ENCODE measurements around the gene TTC34.

Gene TTC34

DNA sequence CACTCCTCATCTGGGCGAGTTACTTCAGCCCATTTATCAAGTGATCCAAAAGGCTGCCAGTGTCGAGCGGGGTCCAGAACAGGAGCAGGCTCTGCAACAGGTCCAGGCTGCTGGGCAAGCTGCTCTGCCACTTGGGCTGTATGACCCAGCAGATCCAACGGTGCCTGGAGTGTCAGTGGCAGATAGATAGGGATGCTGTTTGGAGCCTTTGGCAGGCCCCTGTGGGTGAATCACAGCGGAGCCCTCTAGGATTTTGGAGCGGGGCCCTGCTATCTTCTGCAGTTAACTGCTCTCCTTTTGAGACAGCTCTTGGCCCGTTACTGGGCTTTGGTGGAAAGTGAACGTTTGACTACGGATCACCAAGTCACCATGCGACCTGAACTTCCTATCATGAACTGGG is 176.2 kb downstream of the TTC34 start:
- no peak for DNase-seq

DNA sequence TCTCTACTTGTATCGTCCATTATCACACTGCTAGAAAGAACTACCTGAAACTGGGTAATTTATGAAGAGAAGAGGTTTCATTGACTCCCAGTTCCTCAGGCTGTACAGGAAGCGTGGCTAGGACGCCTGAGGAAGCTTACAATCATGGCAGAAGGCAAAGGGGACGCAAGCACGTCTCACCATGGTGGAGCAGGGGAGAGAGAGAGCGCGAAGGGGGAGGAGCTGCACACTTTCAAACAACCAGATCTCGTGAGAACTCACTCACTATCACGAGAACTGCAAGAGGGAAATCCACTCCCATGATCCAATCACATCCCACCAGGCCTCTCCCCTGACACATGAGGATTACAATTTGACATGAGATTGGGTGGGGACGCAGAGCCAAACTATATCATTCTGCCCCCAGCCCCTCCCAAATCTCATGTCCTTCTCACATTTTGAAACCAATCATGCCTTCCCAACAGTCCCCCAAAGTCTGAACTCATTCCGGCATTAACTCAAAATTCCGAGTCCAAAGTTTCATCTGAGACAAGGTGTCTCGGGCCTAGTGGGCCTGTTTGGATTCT is 176.7 kb downstream of the TTC34 start:
- DNase-seq = no peak

DNA sequence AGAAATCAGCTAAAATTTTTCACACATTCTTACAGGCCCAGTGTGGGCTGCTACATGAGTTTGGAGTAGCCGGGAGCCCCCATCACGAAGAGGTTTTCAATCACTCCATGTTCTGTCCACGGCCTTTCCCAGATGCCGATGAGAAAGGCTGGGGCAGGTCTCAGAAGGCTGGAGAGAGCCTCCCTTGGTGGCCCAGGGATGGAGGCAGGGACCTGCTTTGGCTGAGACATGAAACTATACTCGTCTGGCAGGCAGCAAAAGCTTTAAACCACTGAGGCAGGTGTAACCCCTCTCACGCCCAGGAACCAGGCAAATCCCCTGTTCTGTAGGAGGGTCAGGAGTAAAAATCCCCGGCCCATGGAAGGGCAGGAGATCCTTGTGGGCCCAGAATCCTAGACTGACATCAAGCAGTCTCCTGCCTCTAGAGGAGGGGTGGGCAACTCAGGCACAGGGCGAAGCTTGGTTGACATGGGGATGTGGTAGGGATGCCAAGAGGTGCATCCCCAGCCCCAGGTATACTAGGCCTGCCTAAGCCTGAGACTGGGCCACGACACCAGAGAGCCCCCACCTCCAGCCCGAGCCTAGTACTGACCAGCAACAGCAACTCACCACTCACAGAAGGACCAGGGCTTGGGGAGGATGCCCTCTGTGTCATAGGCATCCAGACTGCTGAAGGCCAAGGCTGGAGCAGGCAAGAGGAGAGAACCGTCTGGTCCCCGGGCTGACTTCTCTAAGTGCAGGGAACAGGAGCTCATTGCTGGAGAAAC is 177.7 kb downstream of the TTC34 start:
- no peak for DNase-seq

DNA sequence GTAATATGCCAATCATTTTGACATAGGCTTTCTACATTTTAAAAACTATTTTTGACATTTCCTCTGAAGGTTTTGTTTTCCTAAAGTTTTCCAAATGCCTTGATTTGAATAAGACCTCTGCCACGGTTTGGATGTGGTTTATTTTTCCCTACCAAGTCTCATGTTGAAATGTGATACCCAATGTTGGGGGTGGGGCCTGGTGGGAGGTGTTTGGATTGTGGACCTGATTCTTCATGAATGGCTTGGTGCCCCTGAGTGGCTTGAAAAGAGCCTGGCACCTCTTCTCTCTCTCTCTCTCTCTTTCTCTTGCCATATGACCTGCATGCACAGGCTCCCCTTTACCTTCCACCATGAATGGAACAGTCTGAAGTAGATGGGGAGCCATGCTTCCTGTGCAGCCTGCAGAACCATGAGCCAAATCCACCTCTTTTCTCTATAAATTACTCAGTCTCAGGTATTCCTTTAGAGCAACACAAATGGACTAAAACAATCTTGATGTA is 183.5 kb downstream of the TTC34 start:
- DNase-seq = no peak

DNA sequence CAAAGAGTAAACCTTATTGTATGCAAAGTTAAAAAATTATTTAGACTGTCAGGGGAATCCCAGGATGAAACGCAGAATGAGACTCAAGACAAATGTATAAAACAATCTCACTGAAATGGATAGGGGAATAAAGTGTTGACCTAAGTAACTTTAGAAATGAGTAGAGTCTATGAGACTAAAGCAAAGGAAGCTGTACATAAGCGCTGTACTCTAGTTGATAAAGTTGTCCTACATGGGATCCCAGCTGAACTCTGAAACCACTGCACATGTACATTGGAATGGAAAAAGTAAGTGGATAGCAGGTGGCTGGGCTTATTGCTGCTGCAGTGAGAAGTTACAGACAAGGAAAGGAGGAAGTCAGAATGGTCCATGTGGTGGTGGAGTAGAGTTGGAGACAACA is 187.3 kb downstream of the TTC34 start:
- DNase-seq = no peak

DNA sequence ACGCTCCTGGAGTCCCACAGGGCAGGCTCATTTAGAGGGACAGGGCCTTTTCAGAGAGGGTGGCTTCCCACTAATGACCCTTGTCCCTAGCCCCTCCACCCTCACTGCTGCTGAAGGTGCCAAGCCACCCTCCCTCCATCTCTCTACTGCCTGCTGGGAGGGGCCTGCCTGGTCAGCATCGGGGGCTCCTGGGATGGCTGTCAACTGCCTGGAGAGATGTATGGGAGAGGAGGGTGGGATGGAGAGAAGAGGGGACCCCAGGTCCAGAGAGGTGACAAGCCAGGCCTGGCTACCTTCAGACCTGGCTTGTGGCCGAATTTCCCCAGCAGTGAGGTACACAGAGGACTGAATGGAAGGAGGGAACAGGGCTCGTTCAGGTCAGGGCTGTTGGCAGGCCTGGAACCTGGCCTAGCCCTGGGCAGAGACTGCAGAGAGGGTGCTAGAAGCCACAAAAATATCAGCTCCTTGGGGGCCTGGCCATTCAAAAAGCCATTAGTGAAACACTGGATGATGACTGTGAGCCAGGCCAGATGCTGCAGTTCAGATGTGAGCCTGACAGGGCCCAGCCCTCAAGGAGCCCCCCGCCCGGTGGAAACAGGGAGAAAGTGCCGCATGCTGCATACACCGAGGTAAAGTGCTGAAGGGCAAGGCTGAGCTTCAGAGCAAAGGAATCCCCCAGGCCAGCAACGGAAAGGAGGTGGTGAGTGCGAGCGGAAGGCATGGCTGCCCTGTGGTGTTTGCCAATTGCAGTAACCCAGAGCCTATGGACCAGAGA is 188.7 kb downstream of the TTC34 start:
- DNase-seq = no peak

DNA sequence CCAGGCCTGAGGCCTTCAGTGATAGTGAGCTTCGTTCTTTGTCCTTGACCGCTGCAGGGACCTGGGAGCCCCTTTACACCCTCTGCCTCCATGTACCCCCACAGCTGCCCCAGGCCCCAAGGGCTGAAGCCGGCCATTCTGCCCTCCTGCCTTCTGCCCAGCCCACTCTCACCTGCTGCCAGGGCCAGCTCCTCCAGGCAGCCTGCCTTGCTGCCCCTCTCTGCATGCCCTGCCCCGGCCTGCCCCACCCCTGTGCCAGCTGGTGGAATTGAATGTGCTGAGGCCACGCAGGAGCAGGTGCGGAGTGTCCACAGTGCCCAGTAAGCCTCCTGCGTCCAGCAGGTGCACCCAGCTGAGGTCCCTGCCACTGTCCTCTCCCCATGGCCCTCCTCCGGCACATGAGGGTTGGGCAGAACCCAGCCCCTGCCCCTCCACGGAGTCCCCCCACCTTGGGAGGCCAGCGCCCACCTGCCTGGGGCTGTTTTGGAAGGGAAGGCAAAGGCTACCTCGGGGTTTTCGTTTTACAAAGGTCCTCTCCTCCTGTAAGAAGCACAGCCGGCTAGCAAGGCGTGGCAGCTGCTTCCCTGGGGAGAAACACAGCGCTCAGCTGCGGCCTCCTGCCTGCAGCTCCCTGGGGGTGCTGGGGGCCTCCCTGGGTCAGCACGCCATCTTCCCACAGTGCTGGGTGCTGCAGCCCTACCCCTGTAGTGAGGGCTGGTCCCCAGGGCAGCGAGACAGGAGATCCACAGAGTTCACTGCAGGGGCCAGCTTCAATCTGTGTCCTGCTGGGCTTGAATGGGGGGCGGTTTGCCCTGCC is 189.7 kb downstream of the TTC34 start:
- no peak for DNase-seq

DNA sequence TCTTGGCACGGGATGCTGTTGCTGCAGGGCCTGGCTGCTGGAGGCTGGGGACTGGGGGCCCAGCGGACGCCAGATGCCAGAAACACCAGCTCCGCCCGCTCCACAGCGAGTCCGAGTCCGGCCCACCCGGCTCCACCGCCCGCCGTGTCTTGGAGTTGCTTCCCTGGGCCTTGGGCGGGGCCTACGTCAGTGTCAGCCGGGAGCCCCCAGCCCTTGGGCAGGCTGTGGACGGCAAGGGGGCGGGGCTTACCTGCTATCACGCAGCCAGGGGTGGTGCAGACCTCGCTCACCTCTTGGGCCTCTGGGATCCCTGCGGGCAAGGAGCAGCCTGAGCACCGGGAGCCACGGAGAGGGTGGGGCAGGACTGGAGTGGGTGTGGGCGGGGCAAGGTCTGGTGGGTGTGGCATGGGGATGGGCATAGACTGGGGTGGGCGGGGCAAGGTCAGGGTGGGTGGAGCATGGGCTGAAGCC is 190.4 kb downstream of the TTC34 start:
- DNase-seq = no peak

DNA sequence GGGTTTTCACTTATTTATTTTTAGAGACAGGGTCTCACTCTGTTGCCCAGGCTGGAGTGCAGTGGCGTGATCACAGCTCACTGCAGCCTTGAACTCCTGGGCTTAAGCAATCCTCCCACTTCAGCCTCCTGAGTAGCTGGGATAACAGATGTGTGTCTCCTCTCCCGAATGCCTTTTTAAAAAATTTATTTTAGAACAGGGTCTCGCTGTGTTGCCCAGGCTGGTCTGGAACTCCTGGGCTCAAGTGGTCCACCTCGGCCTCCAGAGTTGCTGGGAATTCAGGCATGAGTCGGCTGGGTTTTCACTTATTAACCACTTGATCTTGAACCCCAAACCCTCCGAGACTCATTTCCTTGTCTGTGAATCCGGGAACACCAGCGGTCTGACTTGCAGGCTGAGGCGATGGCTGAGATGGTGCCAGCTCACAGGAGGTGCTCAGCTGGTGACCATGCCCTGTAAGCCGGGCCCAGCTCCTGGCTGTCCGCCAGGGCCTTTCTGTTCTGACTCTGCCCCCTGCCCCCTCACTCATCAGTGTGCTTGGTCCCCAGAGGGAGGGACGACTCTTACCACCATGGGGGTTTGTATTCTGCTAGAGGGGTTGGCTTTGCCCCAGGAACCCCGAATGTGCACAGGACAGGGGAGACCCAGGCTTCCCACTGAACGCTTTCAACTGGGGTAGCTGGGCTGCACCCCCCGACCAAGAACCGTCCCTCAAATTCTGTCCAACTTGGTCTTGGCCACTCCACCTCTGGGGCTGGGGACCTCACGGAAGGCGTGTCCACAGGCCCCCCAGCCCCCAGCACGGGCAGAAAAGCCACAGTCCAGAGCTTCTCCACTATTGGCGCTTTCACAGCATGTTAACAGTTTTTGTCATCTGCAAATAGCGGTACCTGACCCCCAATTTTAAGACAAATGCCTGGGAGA is 191.2 kb downstream of the TTC34 start:
- no peak for DNase-seq

DNA sequence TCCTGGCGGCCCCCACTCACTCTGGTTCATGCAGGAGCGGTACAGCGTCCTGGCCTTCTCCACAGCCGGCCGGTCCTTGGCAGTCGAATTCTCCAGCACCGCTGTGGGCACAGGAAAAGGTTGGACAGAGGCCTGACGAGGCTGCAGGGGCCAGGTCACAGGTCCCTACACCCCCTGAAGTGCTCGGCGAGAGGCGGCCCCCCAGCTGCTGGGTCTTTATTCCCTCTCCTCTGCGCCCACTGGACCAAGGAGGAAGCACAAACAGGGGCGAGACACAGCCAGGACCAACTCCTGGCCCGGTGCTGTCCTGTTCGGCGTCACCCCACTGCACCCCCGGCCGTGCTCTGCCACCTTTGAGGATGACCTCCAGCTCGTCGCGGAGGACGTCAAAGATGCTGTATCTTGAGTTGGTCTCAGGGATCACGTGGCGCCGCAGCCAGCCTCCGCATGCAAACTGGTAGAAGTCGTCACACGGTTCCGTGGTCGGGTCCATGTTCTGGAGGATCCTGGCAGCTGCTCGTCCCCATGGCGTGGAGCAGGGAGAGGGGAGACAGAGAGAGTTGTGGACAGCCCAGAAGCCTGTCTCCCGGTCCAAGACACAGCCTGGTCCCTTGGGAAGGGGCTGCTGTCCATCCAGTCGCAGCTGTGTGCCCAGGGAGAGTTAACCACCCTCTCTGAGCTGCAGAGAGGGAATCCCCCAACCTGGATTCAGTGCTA is 192.0 kb downstream of the TTC34 start:
- no peak for DNase-seq

DNA sequence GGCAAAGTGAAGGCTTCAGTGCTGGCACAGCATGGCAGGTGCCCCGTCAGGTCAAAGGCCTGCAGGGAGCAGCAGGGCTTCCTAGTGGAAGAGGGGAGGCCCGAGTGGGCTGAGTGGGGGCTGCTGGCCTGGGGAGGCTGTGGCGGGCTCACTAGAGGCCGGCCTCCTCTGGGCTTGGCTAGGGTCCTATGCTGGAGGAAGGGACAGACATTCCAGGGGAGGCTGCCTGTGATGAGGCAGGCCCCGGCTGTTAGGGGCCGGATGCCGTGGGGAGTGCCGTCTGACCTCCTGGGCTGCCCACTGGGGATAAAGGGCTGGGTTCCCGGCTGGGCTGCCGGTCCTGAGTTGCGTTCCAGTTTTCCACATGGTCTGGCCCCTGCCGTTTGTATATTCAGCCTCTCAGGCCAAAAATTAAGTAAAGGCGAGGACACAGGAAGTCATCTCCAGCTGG is 193.8 kb downstream of the TTC34 start:
- no peak for DNase-seq

DNA sequence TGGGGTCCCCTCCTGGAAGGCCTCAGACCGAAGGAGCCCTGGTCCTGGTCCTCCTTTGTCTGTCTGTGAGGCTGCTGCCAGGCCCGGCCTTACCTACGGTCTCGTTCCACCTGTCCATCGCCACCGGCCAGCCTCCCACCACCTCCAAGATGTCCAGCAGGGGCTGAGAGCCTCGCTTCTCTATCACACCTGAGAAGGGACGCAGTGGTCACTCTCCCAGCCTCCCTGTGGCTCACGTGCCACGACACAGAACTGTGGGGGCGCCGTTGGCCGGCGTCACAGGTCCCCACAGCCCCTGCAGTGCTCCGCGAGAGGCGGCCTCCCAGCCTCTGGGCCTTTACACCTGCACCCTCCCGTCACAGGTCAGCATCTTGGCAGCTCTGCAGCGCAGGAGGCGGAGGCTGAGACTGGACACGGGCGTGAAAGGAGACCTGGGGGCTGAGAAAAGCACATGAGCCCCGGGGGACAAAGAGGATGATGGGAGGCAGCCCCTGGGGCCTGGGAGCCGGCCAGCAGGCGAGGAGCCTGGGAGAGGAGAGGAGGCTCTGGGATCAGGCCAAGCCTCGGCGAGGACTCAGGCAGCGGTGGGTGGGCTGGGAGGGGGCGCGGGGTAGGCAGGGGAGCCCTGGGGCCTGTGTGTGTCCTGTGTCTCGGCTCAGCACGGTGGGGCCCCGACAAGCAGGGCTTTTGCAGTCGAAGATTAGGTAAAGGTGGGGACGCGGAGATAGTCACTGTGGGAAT is 194.4 kb downstream of the TTC34 start:
- DNase-seq = no peak

DNA sequence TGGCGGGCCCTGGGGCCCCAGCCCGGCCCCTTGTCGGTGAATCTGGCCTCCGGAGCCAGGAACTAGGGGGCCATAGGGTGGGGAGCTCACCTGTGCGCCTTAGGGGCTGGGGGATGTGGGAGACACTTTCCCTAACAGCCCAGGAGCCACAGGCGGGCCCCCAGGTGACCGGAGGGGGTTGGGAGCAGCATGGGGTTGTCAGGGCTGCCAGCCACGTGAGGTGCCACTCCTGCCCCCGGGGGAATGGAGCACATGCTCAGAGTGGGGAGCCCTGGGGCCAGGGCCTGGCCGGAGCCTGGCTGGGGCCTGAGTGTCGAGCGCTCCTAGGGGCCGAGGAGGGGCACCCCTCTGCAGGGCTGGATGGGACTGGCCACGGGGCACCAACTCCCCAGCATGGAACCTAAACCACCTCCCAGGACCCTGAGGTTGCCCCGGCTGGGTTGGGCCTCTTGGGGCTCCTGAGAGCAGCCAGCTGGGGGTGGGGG is 195.1 kb downstream of the TTC34 start:
- DNase-seq = no peak

DNA sequence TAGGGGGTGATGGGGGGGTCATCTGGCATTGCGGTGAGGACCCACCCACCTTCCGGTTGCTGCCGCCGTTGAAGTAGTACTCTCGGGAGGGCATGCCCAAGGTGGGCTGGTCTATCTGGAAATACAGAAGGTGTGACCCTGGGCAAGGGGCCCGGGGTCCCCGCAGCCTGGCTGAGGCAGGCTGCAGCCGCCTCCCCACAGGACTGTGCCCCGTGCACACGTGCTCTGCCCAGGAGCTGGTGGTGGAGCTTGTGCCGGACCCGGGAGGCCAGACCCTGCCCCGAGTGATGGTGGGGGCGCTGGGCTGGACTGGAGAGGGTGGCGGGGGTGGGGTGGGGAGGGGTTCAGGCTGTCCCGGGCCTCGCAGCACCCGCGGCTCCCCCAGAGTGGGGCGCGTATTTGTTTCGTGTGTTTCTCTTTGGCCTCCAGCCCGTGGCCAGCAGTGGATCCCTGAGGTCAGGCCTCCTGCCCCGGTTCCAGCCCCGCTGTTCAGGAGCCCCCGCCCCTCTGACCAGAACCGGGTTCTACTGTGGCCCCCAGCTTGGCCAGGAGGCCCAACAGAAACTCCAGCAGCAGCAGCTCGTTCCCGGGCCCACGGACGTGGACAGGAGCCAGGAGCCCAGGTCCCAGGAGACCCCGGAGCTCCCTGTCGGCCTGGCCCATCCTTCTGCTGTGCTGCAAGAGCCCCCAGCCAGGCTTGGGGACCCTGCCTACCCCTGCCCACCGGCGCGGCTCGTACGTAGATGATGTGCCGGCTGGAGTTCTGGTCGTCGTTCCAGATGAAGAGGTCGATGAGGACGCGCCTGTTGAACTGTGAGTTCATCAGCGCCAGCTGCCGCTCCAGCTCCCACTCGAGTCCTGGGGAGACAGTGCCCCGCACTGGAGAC is 195.7 kb downstream of the TTC34 start:
- no peak for DNase-seq

DNA sequence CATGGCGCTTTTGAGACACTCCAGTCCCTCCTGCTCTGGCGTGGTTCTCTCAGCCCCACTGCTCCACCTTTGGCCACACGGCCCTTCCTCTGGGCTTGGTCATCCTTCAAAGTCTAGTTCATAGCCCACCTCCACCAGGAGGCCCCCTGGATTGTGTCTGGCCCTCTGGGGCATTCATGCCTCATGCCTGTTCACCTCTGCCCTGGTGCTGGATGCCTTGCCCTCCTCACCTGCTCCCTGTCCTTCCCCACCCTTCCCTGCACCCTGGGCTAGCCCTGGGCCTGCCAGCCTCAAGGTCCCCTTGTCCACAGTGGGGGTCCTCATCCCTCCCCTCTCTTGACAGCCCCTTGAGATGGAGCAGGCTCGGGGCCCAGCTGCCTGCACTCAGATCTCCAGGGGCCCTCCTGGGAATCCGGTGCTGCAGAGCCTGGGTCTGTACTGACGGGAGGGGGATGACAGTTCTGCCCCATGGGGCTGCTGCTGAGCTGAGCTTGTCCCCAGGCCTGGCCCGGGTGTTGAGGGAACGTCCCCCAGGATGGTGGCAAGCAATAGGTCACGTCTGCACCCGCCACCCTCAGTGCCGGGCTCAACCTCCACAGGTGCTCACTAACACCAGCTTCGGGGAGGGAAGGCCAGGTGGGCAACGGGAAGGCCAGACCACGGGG is 196.5 kb downstream of the TTC34 start:
- DNase-seq = no peak

DNA sequence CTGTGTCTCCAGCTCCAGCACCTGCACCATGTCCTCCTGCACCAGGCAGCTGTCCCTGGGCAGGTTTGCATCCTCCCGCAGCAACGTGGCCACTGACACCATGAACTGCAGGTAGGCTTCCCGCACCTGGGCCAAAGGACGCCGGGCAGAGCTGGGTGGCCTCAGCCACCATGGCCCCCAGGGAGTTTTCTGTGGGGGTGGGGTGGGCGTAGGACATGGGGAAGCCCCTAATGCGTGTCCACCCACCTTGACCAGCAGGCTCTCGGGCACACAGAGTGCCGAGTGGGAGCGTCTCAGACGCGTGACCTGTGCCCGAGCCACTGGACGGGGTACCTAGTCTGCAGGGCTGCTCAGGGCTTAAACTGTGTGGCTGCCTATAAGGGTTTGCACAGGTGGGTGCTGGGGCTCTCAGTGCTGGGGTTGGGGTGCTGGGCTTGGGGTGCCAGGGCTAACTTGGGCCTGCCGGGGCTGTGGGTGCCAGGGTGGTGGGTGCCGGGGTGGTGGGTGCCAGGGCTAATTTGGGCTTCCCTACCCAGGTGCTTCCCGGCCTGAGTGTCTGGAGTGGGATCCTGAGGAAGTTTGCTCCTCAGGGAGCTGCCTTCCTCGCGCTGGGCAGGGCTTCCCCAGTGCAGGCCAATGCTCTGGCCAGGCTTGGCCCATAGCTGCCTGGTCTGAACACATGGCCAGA is 197.2 kb downstream of the TTC34 start:
- DNase-seq = no peak

DNA sequence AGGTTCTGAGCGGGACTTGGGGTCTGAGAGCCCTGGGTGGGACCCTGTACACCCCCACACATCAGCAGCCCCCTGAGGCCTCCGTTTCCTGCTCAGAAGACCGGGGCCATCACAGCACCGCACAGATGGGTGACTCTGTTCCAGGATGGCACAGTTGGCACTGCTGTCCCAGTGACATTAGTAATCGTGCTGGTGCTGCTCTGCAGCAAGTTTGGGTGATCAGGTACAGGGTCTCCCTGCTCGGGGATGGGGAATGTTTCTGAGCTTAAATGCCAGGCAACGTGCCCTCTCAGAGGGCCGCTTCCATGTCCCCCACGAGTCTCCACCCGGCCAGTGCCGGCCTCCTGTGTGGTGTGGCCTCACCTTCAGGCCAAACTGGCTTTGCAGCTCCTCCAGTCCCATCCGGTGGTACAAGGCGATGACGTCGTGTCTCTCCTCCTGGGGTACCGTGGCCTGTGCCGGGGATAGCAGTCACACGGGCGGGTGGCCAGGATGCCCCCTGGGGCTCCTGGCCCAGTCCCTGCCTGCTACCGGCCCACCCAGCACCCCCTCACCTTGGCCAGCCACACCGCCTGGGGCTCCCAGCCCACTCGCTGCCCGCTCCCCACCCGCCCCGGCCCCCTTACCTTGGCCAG is 197.9 kb downstream of the TTC34 start:
- no peak for DNase-seq

Data from NCI-H187 (cell line).